HG03159 (cell line): ENCODE results near the gene CRYAB.
A peak's percentile ranks its signal among the peaks of the same experiment; 100 is the strongest.

Experiments used
- ATAC-seq: cut with Tn5 transposase; IDR thresholded peaks from one replicate; pipeline ENCODE4 v1.9.1; 2021; ENCODE audit warnings: mild to moderate bottlenecking, moderate library complexity; ENCODE audit not compliant: unreplicated experiment

The CRYAB gene

DNA sequence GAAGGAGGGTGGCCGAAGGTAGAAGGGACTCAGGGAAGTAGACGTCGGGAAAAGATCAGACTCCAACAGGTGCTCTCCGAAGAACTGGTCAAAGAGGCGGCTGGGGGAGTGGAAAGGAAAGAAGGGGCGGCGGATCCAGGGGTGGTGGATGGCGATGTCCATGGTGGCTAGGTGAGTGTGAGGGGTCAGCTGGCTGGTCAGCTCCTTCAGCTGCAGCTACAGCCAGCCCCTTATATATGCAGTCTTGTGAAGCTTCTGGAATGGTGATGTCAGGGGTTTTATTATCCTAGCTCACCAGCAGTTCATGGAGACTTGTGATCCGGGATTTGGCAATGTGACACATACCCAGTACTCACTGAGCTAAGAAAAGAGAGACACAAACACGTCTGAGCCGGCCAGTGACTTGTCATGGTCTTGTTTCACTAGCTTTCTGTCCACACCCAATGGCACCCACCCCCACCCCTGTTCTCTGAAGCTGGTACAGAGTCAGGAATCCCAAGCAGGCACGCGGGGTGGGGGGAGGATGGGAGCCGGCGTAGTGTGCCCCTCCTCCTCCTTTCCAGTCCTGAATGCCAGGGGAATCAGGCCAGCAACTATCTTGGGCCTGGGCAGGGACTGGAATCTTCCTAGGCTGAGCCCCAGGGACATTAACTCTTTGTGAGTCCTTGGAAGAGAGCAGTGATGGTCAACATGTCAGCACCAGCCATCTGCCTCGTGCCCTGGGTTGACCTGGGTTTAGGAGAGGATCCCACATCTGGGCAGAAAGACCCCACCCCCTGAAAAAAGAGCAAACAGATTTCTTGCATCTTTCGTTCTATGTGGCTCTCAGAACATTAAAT is at the start of gene CRYAB:
Gene CRYAB (minus strand): TSS at position 208 of the 839 bp plus-strand sequence. CDS start 46 bp downstream, at position 162.
- ATAC-seq: no peak

DNA sequence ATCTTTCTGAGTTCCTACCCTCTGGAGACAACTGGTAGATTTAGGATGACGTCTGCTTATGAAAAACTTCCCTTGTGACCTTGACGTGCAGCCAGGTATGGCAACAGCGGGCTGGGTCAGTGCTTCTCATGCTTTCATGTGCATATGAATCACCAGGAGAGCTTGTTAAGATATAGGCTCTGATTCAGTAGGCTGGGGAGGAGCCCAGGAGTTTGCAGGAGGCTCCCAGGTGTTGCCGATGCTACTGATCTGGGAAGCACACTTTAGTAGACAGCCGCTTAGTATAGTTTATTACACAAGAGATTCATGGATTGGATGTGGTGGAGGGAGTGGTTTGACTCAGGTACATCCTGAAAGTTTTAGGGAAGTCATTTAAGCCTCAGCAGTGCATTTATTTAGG is 49.3 kb upstream of the CRYAB start:
- no peak for ATAC-seq

- ATAC-seq: no peak
These were observed 46.3 kb upstream of the CRYAB start for GRCh38 chr11:111957663-111958444.

- ATAC-seq: no peak
These were observed 42.6 kb upstream of the CRYAB start for GRCh38 chr11:111954154-111954553.

DNA sequence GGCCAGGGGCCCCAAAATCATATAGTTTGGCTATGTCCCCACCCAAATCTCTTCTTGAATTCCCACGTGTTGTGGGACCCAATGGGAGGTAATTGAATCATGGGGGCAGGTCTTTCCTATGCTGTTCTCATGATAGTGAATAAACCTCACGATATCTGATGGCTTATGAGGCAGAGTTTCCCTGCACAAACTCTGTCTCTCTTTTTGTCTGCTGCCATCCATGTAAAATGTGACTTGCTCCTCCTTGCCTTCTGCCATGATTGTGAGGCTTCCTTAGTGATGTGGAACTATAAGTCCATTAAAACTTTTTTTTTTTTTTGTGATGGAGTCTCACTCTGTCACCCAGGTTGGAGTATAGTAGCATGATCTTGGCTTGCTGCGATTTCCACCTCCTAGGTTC is 40.0 kb upstream of the CRYAB start:
- no peak for ATAC-seq

GRCh38 chr11:111949519-111950426 is 38.2 kb upstream of the CRYAB start:
- no peak for ATAC-seq

DNA sequence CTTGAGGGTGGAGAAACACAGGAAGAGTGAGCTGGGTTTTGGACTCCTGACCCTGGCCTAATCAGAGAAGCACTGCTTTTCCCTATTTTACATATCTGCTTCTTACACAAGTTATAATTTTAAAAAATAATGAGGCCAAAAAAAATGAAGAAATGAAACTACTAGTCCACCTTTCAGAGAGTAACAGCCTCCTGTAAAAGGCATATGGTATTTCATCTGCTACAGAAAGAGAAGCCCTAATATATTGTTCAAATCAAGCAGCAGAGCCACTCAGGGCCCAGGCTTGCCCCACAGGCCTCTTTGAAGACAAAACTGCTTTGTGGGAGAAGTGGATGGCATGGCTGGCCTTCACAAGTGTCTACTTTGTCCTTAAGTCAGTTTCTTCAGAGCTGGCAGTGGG is 35.6 kb upstream of the CRYAB start:
- peak; percentile 72 for ATAC-seq

GRCh38 chr11:111946499-111946898 is 34.9 kb upstream of the CRYAB start:
- no peak for ATAC-seq

DNA sequence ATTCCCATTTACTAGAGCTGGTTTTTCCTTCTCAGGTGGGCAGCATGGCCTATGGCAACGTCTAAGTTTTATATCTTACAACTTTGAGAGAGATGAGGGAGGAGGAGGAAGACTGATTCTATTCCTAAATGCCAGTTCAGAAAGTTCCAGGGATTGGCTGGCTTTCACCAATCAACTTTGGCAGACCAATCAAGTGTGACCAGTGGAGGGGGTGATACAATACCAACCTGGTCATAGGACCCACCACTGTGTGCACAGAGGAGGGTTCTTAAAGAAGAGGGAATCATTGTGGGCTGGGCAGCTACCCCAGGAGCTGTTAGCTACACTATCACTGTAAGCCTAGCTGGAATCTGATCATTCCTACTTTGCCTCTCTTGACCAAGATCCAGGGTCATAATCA is 33.6 kb upstream of the CRYAB start:
- ATAC-seq: no peak

DNA sequence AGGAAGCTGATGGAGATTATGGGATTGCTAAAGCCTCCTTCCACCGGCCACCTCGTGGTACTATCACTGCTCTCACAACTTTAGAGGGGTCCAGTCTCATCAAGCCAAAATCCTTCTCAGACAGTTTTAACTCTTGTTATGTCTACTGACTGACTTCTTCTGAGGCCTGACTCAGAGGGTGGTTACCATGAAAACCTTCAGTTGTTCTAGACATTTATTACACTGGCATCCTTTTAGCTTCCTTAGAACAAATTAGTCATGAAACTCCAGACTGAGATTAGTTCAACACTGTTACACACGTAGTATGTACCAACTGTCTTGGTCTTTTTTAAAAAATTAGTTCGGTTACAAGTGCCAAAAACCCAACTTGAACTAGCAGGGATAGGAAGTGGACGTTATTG is 33.1 kb upstream of the CRYAB start:
- ATAC-seq: no peak

DNA sequence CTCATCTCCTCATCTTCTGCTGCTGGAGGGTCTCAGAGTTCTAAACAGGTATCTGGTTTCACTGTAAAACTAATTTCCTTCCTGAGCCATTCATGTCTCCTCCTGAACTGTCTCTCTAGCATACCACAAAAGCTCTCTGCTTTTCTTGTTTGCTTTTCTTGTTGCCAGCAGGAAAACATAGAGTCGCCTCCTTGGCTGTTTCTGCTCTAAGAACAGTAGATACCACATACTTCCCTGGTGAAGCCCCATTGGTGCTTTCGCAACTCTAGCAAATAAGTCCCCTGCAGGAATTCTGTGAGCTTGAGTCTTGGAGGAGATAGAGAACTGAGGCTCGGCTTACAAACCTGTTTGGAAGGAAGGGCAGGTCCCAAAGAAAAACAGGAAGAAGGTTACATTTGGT is 32.6 kb upstream of the CRYAB start:
- ATAC-seq: no peak

GRCh38 chr11:111942829-111943228 is 31.3 kb upstream of the CRYAB start:
- no peak for ATAC-seq

DNA sequence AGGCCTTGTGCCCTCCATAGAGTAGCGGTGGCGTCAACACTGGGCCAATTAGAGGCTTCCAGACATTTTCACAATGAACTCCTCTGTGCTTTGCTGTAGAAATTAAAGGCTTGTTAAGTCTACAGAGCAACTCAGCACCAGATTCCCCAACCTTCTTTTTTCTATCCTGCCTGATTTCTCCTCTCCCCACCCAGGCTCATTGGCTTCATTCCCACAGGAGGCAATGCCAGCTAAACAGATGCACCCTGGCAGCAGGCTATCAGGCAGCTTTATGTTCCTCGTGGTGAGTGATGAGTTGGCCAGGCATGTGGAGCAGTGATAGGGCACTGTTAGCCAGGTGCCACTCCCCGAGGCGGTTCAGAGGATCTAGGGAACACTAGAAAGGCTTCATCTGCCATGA is 30.4 kb upstream of the CRYAB start:
- no peak for ATAC-seq

DNA sequence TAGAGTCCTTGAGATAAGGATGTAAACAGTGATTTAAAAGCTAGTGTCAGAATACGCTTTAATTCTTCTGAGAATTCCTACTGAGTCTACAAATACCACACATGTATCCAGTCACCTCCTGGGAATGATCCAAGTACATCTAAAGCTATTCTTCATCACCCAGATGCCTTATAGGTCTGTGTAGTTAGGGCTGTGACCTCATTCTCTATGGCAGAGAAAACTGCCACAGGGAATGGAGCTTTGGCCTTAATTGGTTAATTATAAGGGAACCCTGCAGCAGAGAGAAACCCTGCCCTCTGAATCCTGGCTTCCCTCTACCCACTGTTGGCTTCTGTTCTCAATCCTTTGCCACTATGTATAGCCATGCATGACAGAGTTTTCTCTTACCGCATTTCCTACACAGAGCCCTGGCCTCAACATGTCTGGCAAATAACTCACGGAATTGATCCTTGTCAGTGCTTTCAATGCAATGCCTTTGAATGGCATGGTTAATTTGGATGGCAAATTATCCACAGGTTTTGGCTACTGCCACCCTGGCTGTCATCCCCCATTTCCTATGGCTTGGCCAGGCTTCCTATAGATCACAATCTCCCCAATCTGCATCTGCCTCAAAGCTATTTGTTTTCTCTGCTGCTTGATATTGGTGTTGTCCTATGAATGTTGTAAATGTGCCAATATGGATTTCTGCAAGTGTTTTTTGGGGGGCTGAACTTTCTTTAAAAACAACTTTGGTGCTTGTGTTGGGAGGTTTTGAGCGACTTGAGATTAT is 28.4 kb upstream of the CRYAB start:
- ATAC-seq: no peak

DNA sequence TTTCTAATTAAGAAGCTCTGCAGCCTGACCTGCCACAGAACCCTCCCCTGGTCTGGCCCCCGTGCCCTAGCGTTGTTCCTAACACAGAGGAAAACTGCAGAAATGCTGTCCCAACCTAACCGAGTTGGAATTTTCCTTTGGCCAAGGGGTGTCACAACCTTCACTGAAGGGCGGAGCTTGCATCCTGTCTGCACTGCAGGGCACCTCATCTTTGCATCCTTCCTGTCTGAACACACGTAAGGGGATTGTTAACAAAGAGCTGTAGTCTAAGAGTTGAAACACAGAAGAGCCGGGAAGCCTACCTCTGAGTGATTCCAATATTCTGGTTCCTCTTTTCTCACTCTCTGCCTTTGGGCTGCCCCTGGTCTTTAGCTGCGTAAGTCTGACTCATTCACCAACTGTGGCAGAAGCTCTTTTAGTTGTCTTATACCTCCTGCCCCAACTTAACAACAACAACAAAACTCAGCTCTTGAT is 27.2 kb upstream of the CRYAB start:
- ATAC-seq: peak; percentile 89

- ATAC-seq: no peak
These were observed 26.3 kb upstream of the CRYAB start for GRCh38 chr11:111937844-111938243.

GRCh38 chr11:111937461-111937769 is 25.8 kb upstream of the CRYAB start:
- ATAC-seq: no peak

DNA sequence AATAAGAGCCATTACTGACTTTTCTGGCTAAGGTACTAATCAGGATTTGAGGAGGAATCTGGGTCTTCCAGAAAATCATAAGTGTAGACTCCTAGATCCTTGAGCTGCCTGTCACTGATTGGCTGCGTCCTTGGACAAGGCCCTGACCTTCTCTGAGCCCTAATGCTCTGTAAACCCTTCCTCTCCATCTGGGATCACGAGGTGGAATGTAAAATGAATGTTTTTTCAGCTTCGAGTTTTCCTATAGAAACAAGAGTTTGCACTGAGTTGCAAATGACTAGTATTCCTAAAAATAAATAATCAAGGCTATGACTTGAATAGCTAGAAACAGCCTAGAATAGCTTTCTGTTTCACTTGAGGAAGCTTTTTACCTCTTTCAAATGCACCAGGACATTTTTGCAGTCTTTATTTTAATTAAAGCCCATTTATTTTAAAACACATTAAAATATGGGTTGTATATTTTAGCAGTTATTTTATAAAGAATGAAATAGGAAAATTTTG is 24.5 kb upstream of the CRYAB start:
- no peak for ATAC-seq

DNA sequence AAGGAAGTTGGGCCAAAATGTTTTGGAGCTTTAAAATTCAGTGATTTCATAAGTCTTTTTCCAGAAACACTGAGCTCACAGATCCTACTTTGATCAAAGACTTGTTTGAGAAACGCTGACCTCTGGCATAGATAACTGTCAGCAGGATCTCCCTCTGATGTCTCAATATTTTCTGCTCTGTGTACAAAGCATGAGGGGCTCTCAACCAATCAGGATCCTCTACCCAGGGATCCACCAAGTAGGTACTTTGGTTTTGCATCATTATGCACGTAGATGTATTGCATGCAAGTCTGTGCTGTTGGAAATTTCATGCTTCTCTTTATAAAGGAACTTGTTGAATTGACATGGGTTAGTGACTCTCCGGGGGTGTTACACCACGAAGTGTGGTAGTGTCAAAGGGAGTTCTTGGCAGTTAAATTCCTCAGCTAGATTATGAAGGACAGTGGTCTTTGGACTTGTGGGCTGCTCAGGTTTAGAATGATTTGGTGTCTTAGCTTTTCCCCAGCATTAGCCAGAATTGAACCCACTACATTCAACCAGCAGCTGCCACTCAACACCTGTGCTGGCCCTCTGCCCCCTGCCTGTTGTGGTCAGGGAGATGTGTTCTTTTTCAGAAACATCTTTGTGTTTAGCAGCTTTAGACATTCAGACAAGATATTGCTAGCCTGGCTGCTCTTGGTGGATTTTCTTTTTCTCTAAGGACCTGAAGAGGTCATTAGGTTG is 23.9 kb upstream of the CRYAB start:
- no peak for ATAC-seq

DNA sequence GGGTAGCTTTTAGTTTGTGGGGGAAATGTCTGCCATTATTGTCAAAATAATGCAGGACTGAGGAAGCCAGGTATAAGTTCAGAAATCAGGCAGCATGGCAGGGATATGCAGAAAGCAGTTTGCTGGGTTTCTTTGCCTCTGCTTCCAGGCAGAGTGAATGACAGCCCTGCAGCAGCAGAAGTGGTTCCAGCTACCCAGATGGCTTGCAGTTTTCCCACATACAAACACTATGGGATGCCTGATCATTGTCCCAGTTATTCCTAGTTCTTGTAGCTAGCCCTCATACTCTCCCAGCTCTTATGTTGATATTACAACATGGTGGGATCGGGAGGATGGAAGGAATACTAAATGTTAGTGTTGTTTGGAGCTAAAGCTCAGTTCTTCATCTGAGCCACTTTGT is 22.7 kb upstream of the CRYAB start:
- ATAC-seq: no peak
